MCF 10A (cell line): ENCODE data around the gene FBXW7. TPM values are rescaled to one million over a fixed set of nuclear protein-coding genes. Genes with fewer than 3 reads are reported as not detected.

Experiments
- BruUV-seq: library from RNA; stranded (reverse); fragments of 400-500 nt; replicated peaks from 2 replicates; lab custom pipeline; 2021; lab: Mats Ljungman, UMichigan
- CTCF ChIA-PET: fragments of 300-600 bp; sonication (Branson Sonifier 250); formaldehyde crosslinking; extraction: SDS; loops from one replicate; lab custom pipeline; 2021; ENCODE audit warnings: antibody characterized with exemption, inconsistent platforms; lab: Yijun Ruan, JAX
- POLR2A ChIA-PET: fragments of 300-600, 350-650 bp; sonication (Branson Sonifier 250); formaldehyde crosslinking; extraction: SDS; loops from one replicate; lab custom pipeline; 2020; ENCODE audit warnings: antibody characterized with exemption, inconsistent platforms; lab: Yijun Ruan, JAX
- DNase-seq: peaks from one replicate; pipeline ENCODE4 v3.0.0-alpha.2; 2018; ENCODE audit not compliant: unreplicated experiment
- H3K27ac Mint-ChIP-seq: one replicate; pipeline ENCODE4 v1.8.0; 2022; ENCODE audit warnings: mild to moderate bottlenecking, low read depth, mixed read lengths; ENCODE audit not compliant: unreplicated experiment
- H3K27me3 Mint-ChIP-seq: one replicate; pipeline ENCODE4 v1.8.0; 2022; ENCODE audit warnings: mixed read lengths; ENCODE audit not compliant: insufficient read depth, unreplicated experiment
- H3K36me3 Mint-ChIP-seq: one replicate; pipeline ENCODE4 v1.8.0; 2022; ENCODE audit warnings: mild to moderate bottlenecking, moderate library complexity, mixed read lengths; ENCODE audit not compliant: insufficient read depth, unreplicated experiment
- H3K4me1 Mint-ChIP-seq: one replicate; pipeline ENCODE4 v1.8.0; 2022; ENCODE audit warnings: mixed read lengths; ENCODE audit not compliant: insufficient read depth, unreplicated experiment
- H3K4me3 Mint-ChIP-seq: one replicate; pipeline ENCODE4 v1.8.0; 2022; ENCODE audit warnings: mild to moderate bottlenecking, moderate library complexity, mixed read lengths; ENCODE audit not compliant: unreplicated experiment
- H3K9me3 Mint-ChIP-seq: one replicate; pipeline ENCODE4 v1.8.0; 2022; ENCODE audit warnings: mixed read lengths; ENCODE audit not compliant: unreplicated experiment
- CTCF ChIP-seq: fragments of 200-600 bp; IDR thresholded peaks from one replicate; pipeline ENCODE4 v1.8.0; 2022; ENCODE audit warnings: antibody characterized with exemption, mild to moderate bottlenecking; ENCODE audit not compliant: unreplicated experiment
- intact Hi-C: fragments of 100-400 bp; cut with micrococcal nuclease; formaldehyde crosslinking; loops from 2 replicates; pipeline ENCODE4 v1.14.1; 2022
- total RNA-seq: library from RNA; stranded (reverse); gene quantifications from 2 replicates; pipeline ENCODE4 v1.2.3, GENCODE V29; 2022

The FBXW7 gene
- total RNA-seq, 1 experiment from 2014 or later: 40.2 TPM

GRCh38 chr4:152460488-152460887 lies 75.4 kb downstream of the FBXW7 start:
- Mint-ChIP-seq H3K36me3 (no peaks in the 10 kb centered on the region), H3K27me3 (no peaks in the 10 kb centered on the region), H3K9me3 (no peaks in the 10 kb centered on the region), H3K4me1 (peaks cover 39% of the 10 kb centered on the region), H3K4me3 (no peak overlapping the region), H3K27ac (peak overlapping the region; percentile 54)
- CTCF ChIA-PET: interaction anchor here (0.9 to 1.6 kb wide), 5 partner anchors 11 to 275 kb away, joined by 3 to 7 read pairs (median 5); no protein-coding TSS in a partner anchor
- BruUV-seq: no TSS peak
- peak; percentile 31 for TF ChIP-seq CTCF
- POLR2A ChIA-PET: interaction anchor here (0.6 to 1.0 kb wide), 3 partner anchors 32 to 178 kb away, joined by 3 to 5 read pairs (median 4); partner anchors contain the start of gene FBXW7
- peak; percentile 80 for DNase-seq
- intact Hi-C loops: loop anchor here (5.0 kb wide), 1 partner anchor 72 kb away; no protein-coding TSS in a partner anchor

GRCh38 chr4:152459326-152459725 lies 76.6 kb downstream of the FBXW7 start:
- no TSS peak for BruUV-seq
- TF ChIP-seq CTCF: no peak
- intact Hi-C loops: no loop called here
- H3K27me3 Mint-ChIP-seq: no peaks in the 10 kb centered on the region
- no peak overlapping the region for H3K4me3 Mint-ChIP-seq
- H3K27ac Mint-ChIP-seq: peak overlapping the region; percentile 23
- no peaks in the 10 kb centered on the region for H3K9me3 Mint-ChIP-seq
- POLR2A ChIA-PET: interaction anchor here (1.0 kb wide), 1 partner anchor 276 kb away, joined by 3 read pairs; no protein-coding TSS in a partner anchor
- DNase-seq: no peak
- H3K36me3 Mint-ChIP-seq: no peaks in the 10 kb centered on the region
- H3K4me1 Mint-ChIP-seq: peaks cover 47% of the 10 kb centered on the region
- CTCF ChIA-PET: interaction anchor here (0.6 to 1.2 kb wide), 5 partner anchors 21 to 172 kb away, joined by 3 to 6 read pairs (median 4); no protein-coding TSS in a partner anchor

GRCh38 chr4:152458801-152459302 lies 77.0 kb downstream of the FBXW7 start:
- H3K9me3 Mint-ChIP-seq: no peaks in the 10 kb centered on the region
- intact Hi-C loops: no loop called here
- peak overlapping the region; percentile 23 for H3K27ac Mint-ChIP-seq
- ChIA-PET POLR2A (interaction anchor here (0.6 to 1.0 kb wide), 2 partner anchors 78 to 277 kb away, joined by 3 read pairs; no protein-coding TSS in a partner anchor), CTCF (interaction anchor here (0.6 to 1.0 kb wide), 5 partner anchors 22 to 172 kb away, joined by 3 to 4 read pairs (median 4); no protein-coding TSS in a partner anchor)
- DNase-seq: no peak
- BruUV-seq: no TSS peak
- TF ChIP-seq CTCF: no peak
- peaks cover 47% of the 10 kb centered on the region for H3K4me1 Mint-ChIP-seq
- H3K27me3 Mint-ChIP-seq: no peaks in the 10 kb centered on the region
- H3K4me3 Mint-ChIP-seq: no peak overlapping the region
- no peaks in the 10 kb centered on the region for H3K36me3 Mint-ChIP-seq

GRCh38 chr4:152456609-152457008 lies 79.3 kb downstream of the FBXW7 start:
- intact Hi-C loops: no loop called here

More at GRCh38 chr4:152456609-152457008, 79.3 kb downstream of the FBXW7 start:
- no TSS peak for BruUV-seq
- TF ChIP-seq CTCF: no peak
- ChIA-PET CTCF (interaction anchor here (0.6 to 3.8 kb wide), 6 partner anchors 16 to 643 kb away, joined by 3 to 42 read pairs (median 4); no protein-coding TSS in a partner anchor), POLR2A (interaction anchor here (1.1 kb wide), 1 partner anchor 106 kb away, joined by 6 read pairs; no protein-coding TSS in a partner anchor)
- Mint-ChIP-seq H3K9me3 (no peaks in the 10 kb centered on the region), H3K36me3 (no peaks in the 10 kb centered on the region), H3K27me3 (no peaks in the 10 kb centered on the region), H3K27ac (no peak overlapping the region), H3K4me1 (peaks cover 46% of the 10 kb centered on the region), H3K4me3 (no peak overlapping the region)
- DNase-seq: no peak
